ENCODE measurements around the gene TPRG1.

TPRG1 gene

GRCh38 chr3:189286188-189286587, 114.4 kb downstream of the TPRG1 start:
- DNase-seq = no peak

DNA sequence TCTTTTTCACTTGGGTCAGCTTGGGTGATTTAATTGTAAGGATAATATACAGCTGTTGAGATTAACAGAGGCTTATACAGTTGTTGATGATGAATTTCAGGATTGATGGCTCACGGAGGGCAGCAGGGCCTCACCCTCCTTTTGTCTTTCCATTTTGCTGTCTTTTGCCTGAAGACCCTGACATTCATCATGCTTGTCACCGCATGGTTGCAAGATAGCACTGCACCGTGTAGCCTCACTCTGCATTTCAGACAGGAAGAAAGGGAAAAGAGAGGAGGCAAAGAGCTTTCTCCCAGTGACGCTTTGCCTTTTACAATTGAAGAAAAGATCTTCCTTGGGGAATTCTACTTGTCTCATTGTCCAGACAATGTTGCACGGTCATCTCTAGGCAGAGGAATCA, 115.1 kb downstream of the TPRG1 start:
- no peak for DNase-seq

GRCh38 chr3:189288348-189289235, 116.8 kb downstream of the TPRG1 start:
- no peak for DNase-seq

DNA sequence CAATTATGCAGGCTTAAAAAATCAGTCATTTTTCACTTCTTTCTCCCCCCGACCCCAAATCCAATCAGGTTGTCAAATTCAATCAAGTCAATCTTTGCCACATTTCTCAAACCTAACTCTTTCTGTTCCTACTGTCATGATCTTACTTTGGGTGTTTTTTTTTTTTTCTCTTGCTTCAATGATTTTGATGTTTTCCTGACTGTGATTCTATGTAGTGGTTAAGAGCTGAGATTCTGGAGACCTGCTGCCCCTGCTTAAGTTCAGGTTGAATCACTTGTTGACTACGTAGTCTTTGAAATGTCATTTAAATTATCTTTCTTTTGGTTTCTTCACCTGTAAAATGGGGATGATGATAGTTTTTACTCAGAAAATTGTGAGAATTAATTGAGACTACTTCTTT, 117.5 kb downstream of the TPRG1 start:
- no peak for DNase-seq

DNA sequence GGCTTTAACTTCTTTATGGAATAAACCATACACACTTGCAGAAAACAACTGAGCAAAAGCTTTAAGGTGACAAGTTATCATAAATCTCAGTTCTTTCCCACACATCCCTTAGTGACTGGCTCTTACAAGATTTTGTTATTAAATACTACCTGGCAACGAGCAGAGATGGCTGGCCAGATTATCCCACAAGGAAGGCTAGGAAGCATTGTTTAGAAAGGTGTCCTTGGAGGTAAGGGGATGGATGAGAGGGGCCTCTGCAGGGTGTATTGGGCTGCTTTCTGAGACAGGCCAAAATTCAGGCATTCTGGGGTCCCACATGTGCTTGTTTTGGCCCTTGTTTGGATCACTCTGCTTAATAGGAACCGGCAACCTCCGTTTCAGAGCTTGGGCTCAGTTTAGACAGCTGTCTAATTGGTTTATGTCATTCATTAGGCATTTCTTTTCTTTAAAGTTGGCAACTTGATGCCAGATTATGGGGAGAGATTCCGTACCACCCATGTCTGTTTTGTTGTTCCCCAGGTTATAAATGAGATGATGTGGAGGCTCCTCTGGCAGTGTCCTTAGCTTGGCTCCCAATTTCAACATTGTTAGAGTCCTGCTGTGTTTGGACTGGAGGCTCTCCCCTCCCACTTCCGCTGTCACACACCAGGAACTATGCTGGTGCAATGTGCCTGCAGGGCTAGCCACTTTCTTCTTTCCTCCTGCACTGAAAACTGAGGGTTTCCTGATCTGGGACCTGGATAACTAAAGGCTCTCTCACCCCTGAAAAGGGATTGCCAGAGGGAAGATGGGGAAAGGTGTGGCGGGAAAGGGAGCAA, 121.1 kb downstream of the TPRG1 start:
- DNase-seq = peak; percentile 64

GRCh38 chr3:189294649-189295048, 122.9 kb downstream of the TPRG1 start:
- DNase-seq = no peak

- no peak for DNase-seq
Observed at GRCh38 chr3:189295089-189295488, 123.3 kb downstream of the TPRG1 start.

DNA sequence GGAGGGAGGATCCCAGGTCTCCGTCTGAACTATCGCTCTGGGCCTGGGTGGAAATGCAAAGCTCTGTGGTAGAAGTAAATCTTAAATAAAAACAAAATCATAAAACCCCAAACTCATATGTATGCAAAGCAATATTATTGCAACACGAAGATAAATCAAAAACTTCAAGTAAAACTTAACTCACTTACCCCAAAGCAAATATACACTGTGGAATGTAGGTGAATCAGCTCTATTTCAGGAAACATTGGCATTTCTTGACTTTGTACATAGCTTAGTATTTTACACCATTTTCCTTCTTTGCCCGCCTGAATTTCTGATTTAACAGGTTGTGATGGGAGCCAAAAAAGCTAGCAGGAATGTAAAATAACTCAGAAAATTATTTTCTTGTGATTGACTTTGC, 126.2 kb downstream of the TPRG1 start:
- DNase-seq = no peak

DNA sequence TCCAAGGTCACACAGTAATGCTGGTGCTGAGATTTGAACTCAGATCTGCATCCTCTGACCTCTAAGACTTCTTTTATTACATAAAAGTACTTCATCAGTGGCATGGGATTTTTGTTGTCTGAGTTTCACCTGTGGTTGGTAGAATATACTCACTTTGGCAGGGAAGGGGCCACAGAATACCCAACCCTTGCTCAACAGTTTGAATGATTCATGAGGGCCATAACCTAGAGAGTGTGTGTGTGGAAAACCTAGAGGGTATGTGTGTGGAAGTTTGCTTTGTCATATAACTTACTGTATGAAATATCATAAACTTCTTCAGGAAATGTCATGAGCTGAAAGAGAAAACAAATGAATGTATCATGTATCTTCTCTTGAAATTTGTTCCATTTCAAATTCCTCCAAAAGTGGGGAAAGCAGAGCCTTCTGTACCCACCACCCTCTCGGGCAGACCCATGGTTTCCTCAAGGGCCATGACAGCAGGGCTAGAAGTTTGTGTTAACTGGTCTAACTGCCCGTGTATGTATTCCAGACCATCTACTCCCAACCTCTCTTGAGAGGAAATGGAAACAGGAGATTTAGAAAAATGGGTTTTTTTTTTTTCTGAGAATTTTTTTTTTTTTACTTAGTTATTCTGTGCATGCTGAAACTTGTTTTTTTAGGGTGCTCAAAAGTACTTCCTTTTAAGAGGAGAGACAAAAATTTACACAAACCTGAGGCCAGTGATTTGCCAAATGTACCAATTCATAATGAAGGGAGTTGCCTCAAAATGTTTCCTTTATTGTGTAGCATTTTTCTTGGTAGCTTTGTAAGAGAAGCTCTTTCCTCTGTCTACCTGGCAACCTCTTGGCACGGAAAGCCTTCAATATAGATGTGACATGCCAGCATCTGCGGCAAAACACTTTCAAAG, 127.0 kb downstream of the TPRG1 start:
- DNase-seq = no peak

DNA sequence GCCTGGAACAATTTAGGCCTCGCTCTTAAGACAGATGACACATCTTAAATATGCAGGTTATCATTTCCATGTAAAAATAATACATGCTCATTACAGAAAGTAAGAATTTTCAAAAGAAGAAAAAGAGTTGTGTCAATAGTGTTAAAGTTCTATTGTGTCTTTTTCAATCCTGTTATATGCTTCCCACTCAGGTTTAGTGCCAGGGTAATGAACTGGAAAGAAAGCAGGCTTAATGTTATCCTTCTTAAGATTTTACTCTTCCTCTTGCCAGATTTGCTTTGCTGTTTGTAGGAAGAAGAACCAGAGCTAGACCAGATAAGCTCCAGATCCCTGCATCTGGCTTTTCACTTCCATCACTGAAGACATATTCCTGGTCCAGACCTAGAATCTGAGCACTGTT, 128.6 kb downstream of the TPRG1 start:
- DNase-seq = no peak

DNA sequence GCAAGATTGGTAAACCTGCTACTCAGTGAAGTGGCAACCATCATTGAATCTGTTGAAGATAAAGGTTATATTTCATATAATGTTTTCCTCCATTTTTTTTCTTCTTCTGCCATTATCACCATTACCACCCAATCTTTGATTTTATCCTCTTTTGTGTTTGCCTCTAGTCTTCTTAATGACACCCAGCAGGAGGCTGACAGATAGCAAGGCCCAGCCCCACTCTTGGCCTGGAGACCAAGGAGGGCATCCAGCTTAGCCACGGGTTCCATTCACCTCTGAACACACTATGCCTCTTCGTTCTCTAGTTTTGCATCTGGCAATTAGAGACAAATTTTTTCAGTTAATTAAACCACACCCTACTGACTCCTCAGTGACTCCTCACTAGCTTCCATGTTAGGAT, 129.7 kb downstream of the TPRG1 start:
- no peak for DNase-seq

DNA sequence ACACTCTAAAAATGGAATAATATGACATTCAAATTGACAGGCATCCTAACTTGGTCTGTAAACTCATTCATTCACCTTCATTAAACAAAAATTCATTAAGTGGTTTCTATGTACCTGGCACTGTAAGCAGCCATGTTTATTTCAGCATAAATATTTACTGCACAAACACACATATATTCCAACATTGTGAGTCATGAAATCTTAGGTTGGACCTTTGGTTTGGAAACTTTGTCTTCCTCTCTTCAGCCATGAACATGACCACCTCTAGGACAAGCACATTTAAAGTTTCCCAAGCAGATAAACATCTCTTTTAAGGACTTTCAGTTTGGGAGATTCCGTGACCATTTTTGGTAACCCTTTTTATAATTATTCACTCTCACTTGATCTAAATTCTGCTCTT, 131.8 kb downstream of the TPRG1 start:
- DNase-seq = no peak

DNA sequence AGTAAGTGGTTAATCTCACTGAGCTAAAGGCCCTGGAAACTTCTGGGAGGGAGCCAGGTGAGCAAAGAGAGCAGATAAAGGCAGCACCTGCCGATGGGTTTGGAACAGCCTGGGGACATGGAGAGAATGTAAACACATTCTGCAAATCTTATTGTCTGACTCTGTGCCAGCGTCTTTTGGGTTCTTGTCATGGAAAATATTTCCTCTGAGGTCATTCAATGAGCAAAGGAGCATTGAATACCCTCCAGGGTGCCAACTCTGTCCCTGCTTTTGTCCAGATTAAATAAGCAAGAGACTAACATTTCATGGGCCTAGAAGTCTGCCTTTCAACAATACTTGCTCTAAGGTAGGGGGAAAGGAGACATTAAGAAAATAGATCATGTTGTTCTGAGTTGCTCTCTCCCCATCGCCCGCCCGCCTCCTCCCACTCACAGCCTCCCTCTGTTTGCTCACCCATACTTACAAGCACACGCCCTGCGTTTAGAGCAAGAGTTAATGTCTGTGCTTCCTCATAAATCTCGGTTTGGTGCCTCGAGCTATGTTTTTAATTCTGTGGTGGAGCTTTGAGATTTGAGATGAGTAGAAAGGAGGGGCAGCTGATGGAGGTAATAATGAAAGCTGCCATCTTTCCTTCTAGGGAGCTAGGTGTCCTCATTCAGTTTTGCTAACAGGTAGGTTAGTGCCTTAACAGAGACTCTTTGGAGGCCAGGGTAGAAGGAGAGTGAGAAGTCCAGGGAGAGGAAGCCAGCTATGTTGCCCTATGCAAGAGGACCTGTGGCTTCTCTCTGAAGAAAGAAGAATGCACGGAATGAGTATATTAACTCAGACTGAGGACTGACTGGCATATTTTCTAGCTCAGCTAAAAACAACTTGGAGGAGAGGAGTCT, 132.9 kb downstream of the TPRG1 start:
- DNase-seq = peak; percentile 100

DNA sequence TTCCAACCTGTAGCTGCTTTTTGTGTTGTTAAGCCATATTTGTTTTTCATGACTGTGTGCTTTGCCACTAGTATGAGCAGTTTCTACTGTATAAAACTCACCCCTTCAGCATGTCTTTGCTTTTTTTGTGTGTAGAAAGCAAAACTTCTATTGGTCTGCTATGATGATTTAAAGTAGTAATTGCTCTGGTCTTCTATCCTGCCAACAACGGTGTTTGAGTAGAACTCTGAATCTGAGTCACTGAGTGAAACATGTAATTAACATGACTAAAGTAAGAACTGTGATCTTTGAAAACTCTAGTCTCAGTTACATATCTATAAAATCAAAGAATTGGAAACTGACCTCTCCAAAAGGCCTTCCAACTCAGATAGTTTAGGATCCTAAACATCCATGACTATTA, 133.6 kb downstream of the TPRG1 start:
- DNase-seq = peak; percentile 31

DNA sequence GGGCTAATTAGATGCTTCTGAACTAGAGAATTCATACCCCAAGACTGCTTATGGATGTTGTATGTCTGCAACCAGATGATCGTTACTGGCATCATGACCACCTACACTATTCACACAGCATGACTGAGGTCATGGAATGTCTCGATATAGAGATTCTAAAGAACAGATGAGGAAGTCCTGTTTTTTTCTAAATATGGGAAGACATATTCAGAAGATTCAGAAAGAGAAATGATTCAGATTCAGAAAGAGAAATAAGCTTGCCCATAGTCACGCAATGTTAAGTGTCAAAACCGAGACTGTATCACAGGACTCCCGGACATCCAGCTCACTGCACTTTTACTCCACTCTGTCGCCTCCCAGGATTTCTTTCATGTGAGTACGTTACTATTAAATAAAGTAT, 136.2 kb downstream of the TPRG1 start:
- no peak for DNase-seq

- DNase-seq = no peak
Observed at GRCh38 chr3:189308608-189309007, 136.8 kb downstream of the TPRG1 start.

DNA sequence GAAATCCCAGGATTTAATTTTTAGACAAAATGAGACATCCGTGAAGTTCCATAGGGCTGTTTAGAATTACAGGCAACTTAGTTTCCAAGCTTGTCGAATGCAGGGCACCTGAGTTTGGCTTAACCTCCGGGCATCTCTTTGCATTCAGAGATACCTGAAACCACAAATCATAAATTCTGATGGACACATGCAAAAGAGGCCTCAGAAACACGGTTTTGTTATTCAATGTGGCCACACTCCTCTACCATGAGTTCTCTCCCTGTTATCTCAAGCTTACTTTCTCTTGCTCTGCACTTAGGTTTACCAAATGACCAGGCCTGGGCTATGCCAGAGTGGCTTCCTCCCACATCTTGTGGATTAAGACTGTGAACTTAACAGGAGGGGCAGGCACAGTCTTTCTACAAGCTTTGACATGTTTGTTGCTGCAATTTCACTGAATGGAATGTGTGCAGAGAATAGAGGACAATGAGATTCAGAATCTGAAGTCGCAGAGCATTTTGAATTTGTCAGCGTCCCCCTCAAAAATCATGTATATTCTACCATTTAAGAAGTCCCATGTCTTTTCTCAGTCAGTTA, 137.7 kb downstream of the TPRG1 start:
- DNase-seq = no peak

GRCh38 chr3:189311521-189311920, 139.8 kb downstream of the TPRG1 start:
- DNase-seq = no peak

GRCh38 chr3:189312866-189313265, 141.1 kb downstream of the TPRG1 start:
- no peak for DNase-seq

DNA sequence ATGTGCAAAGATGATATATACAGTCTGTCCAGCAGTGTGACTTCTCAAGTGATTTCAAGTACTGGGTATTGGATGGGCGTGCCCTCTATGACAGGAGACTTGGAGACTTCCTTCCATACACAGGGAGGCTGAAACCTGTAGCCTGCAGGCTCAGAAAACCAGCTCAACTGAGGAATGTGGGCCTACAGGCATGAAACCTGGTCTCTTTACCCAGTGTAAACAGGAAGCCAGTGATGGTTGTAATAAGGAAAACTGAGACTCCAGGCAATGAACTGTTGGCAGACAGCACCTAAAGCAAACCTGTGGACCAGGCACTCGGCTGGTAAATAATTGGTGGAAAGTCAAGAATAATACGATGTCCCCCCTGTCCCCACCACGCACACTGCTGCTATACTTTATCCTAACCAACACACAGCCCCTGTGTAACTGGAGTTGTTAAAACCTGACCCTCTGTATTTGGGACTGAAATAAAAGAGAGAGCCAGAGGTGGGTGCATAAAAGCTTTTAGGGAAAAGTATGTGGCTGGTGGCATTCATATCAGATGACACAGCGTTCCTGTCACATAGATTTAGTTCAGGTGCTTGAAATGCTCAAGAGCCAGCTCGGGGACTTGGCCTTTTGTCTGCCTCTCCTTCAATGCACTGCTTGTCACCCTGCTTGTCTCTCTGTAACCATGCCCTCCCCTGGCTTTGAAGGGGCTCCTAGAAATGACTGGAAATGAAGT, 144.7 kb downstream of the TPRG1 start:
- no peak for DNase-seq

GRCh38 chr3:189317911-189318310, 146.1 kb downstream of the TPRG1 start:
- no peak for DNase-seq

Data from COR-L47 (cell line).